HL-60 (cell line): ENCODE measurements around the gene HACD1.
"Not testable (repeated sequence)": the region's sequence is repeated elsewhere in the genome, so short reads cannot be mapped to it uniquely, and the experiment has no call there.

Experiments used
- GABPA ChIP-seq: IDR thresholded peaks from 2 replicates; pipeline ENCODE4 v1.6.1; 2012; ENCODE audit warnings: low read depth
- POLR2AphosphoS5 ChIP-seq: IDR thresholded peaks from 2 replicates; pipeline ENCODE4 v1.6.1; 2012; ENCODE audit warnings: low read depth
- SPI1 ChIP-seq: IDR thresholded peaks from 2 replicates; pipeline ENCODE4 v1.6.1; 2012; ENCODE audit warnings: low read depth, mild to moderate bottlenecking, borderline replicate concordance
- TF ChIP-seq, protein P1 (sequence below): IDR thresholded peaks from one replicate; pipeline ENCODE4 v1.5.1; 2011; ENCODE audit warnings: low read length, control low read depth, inconsistent platforms; ENCODE audit not compliant: insufficient read depth
- TF ChIP-seq, protein P2 (sequence below): IDR thresholded peaks from 2 replicates; pipeline ENCODE4 v1.6.1; 2012; ENCODE audit warnings: low read depth; ENCODE audit not compliant: insufficient replicate concordance

GRCh38 chr10:17589316-17589715 lies 27.9 kb downstream of the HACD1 start:
- TF ChIP-seq, protein P1, sequence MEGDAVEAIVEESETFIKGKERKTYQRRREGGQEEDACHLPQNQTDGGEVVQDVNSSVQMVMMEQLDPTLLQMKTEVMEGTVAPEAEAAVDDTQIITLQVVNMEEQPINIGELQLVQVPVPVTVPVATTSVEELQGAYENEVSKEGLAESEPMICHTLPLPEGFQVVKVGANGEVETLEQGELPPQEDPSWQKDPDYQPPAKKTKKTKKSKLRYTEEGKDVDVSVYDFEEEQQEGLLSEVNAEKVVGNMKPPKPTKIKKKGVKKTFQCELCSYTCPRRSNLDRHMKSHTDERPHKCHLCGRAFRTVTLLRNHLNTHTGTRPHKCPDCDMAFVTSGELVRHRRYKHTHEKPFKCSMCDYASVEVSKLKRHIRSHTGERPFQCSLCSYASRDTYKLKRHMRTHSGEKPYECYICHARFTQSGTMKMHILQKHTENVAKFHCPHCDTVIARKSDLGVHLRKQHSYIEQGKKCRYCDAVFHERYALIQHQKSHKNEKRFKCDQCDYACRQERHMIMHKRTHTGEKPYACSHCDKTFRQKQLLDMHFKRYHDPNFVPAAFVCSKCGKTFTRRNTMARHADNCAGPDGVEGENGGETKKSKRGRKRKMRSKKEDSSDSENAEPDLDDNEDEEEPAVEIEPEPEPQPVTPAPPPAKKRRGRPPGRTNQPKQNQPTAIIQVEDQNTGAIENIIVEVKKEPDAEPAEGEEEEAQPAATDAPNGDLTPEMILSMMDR: not testable (repeated sequence)
- TF ChIP-seq, protein P2, sequence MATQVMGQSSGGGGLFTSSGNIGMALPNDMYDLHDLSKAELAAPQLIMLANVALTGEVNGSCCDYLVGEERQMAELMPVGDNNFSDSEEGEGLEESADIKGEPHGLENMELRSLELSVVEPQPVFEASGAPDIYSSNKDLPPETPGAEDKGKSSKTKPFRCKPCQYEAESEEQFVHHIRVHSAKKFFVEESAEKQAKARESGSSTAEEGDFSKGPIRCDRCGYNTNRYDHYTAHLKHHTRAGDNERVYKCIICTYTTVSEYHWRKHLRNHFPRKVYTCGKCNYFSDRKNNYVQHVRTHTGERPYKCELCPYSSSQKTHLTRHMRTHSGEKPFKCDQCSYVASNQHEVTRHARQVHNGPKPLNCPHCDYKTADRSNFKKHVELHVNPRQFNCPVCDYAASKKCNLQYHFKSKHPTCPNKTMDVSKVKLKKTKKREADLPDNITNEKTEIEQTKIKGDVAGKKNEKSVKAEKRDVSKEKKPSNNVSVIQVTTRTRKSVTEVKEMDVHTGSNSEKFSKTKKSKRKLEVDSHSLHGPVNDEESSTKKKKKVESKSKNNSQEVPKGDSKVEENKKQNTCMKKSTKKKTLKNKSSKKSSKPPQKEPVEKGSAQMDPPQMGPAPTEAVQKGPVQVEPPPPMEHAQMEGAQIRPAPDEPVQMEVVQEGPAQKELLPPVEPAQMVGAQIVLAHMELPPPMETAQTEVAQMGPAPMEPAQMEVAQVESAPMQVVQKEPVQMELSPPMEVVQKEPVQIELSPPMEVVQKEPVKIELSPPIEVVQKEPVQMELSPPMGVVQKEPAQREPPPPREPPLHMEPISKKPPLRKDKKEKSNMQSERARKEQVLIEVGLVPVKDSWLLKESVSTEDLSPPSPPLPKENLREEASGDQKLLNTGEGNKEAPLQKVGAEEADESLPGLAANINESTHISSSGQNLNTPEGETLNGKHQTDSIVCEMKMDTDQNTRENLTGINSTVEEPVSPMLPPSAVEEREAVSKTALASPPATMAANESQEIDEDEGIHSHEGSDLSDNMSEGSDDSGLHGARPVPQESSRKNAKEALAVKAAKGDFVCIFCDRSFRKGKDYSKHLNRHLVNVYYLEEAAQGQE: not testable (repeated sequence)
- not testable (repeated sequence) for TF ChIP-seq POLR2AphosphoS5, GABPA, SPI1
